Mucosa of stomach (tissue), 1 donor: ENCODE measurements around the gene LYPD6.
"Not testable (repeated sequence)": the region's sequence is repeated elsewhere in the genome, so short reads cannot be mapped to it uniquely, and the experiment has no call there.

Experiments used
- H3K27me3 ChIP-seq: one replicate; pipeline ENCODE4 v1.7.0; 2013; ENCODE audit warnings: mild to moderate bottlenecking, low read length; ENCODE audit not compliant: control insufficient read depth, insufficient read depth
- H3K36me3 ChIP-seq: one replicate; pipeline ENCODE4 v1.7.0; 2013; ENCODE audit warnings: low read length; ENCODE audit not compliant: control insufficient read depth, insufficient read depth
- H3K4me1 ChIP-seq: one replicate; pipeline ENCODE4 v1.7.0; 2013; ENCODE audit warnings: mild to moderate bottlenecking, low read length; ENCODE audit not compliant: control insufficient read depth, insufficient read depth
- H3K4me3 ChIP-seq: one replicate; pipeline ENCODE4 v1.7.0; 2013; ENCODE audit warnings: low read length
- H3K9ac ChIP-seq: one replicate; pipeline ENCODE4 v1.7.0; 2013; ENCODE audit warnings: mild to moderate bottlenecking, low read length, moderate library complexity
- H3K9me3 ChIP-seq: one replicate; pipeline ENCODE4 v1.7.0; 2013; ENCODE audit warnings: mild to moderate bottlenecking, low read length, moderate library complexity; ENCODE audit not compliant: control insufficient read depth
- donor health status: Pancreatic carcinoma.

The LYPD6 gene

DNA sequence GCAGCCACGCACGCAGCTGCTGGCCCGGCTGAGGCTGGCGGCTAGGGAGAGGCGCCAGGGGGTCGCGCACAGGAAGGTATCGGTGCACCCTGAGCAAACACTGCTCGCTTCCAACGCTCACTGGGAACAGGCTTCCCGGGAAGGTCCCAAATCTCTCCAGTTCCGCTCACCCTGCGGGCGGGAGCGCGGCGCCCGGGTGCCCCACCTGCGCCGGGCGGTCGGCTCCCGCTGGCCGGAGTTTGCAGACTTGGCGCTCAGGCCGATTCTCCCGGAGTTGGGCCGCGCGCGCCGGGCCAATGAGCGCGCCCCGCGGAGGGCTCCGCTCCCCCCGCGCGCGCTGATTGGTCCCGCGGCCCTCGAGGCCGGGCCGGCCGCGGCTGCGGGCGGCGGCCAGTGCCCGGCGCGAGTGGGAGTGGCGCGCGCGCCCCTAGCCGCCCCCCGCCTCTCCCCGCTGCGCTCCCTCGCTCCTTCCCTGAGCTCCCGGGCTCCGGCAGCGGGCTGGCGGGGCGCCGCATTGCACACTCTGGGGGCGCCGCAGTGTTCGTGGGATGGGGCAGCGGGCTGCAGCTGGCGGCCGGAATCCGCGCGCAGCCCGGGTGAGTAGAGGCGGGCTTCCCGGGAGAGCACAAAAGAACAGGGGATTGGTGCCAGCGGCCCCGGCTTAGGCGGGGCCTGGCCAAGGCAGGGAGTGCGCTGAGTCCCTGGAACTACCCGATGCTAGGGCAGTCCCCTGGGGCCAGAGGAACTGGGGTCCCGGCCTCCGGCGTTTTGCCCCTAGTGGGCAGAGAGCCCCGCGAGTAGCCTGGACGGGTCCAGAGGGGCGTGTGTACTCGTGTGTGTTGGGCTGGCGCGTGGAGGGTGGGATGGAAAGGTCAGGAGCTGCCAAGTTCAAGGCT lies at the start of gene LYPD6:
Gene LYPD6 (plus strand): TSS at position 461 of the 896 bp plus-strand sequence. CDS start 107,122 bp downstream, outside the sequence.
- no peaks in the 10 kb centered on the region for H3K9me3 ChIP-seq
- H3K27me3 ChIP-seq = peaks cover 15% of the 10 kb centered on the region
- no peaks in the 10 kb centered on the region for H3K36me3 ChIP-seq
- H3K4me3 ChIP-seq = peak within 1 kb of the TSS; percentile 87
- H3K4me1 ChIP-seq = peaks cover 17% of the 10 kb centered on the region
- peak within 1 kb of the TSS; percentile 75 for H3K9ac ChIP-seq

DNA sequence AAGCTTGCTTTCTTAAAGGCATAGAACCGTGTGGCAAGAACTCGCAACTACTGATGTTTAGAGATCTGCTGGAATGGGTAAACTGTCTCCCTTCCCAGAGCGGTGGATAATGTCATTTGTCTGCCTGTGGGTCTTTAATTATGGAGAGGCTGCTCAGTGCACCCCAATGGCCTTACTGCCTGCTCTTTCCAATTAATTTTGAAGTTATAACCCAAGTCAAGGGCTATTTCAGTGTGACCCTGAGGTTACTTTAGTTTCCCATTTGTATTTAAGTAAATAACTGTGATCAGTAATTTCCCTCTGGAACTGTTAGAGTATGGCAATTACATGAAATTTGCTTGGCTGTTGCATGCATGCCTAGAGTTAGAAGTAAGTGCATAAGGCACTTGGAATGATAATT lies 48.9 kb upstream of the LYPD6 start:
- H3K9me3 ChIP-seq = no peaks in the 10 kb centered on the region
- no peaks in the 10 kb centered on the region for H3K27me3 ChIP-seq
- H3K4me1 ChIP-seq = peaks cover 16% of the 10 kb centered on the region
- H3K36me3 ChIP-seq = no peaks in the 10 kb centered on the region
- H3K9ac ChIP-seq = no peak overlapping the region
- H3K4me3 ChIP-seq = no peak overlapping the region

GRCh38 chr2:149290662-149291061 lies 39.7 kb upstream of the LYPD6 start:
- no peaks in the 10 kb centered on the region for H3K9me3 ChIP-seq
- H3K36me3 ChIP-seq = no peaks in the 10 kb centered on the region
- no peaks in the 10 kb centered on the region for H3K27me3 ChIP-seq
- H3K4me3 ChIP-seq = no peak overlapping the region
- no peaks in the 10 kb centered on the region for H3K4me1 ChIP-seq
- no peak overlapping the region for H3K9ac ChIP-seq

GRCh38 chr2:149291881-149292280 lies 38.5 kb upstream of the LYPD6 start:
- Histone ChIP-seq H3K4me1 (no peaks in the 10 kb centered on the region), H3K9ac (no peak overlapping the region), H3K9me3 (no peaks in the 10 kb centered on the region), H3K4me3 (no peak overlapping the region), H3K27me3 (no peaks in the 10 kb centered on the region), H3K36me3 (no peaks in the 10 kb centered on the region)

- Histone ChIP-seq H3K9ac (no peak overlapping the region), H3K4me3 (no peak overlapping the region), H3K9me3 (no peaks in the 10 kb centered on the region), H3K27me3 (no peaks in the 10 kb centered on the region), H3K36me3 (no peaks in the 10 kb centered on the region), H3K4me1 (no peaks in the 10 kb centered on the region)
Observed at GRCh38 chr2:149296031-149296430, 34.4 kb upstream of the LYPD6 start.

DNA sequence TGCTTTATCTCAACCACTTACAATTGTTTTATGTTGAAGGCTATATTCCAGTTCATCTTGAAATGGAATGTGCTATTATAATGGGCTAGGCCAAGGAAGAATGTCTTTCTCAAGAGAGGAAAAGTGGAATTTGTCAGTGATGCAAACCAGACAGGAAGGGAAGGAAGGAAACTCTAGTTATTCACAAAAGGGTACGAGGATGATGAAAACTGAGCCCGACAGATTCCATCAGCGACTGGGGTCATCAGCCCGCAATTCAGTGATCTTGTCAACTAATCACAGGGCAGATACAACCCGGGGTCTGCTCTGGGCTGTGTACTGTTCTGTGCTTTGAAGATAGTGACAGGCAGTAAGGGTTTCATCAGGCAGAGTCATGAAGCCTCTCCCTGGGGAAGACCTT lies 23.4 kb upstream of the LYPD6 start:
- no peaks in the 10 kb centered on the region for H3K36me3 ChIP-seq
- H3K27me3 ChIP-seq = no peaks in the 10 kb centered on the region
- no peak overlapping the region for H3K9ac ChIP-seq

DNA sequence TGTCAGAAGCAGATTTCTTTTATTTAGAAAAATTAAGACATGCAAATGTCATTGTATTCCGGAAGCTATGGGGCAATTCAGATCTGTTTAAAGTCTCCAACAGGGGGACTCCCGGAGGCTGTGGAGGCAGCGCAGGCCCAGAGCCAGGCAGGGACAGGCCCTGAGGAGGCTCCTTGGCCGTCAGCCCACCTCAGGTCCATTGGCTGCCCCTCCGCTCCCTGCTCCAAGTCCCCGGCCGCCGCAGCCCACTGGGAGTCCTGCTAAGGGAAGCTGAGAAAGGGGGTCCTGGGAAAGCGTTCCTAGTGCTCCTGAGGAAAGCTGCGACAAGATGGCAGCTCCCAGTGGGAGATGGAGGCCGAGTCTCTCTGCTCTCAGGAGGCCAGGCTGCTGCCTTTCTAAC lies 20.0 kb upstream of the LYPD6 start:
- no peak overlapping the region for H3K9ac ChIP-seq
- H3K4me1 ChIP-seq = no peaks in the 10 kb centered on the region

More for the DNA sequence above, 23.4 kb upstream of the LYPD6 start:
- Histone ChIP-seq H3K9me3 (no peaks in the 10 kb centered on the region), H3K4me1 (no peaks in the 10 kb centered on the region), H3K4me3 (no peak overlapping the region)

DNA sequence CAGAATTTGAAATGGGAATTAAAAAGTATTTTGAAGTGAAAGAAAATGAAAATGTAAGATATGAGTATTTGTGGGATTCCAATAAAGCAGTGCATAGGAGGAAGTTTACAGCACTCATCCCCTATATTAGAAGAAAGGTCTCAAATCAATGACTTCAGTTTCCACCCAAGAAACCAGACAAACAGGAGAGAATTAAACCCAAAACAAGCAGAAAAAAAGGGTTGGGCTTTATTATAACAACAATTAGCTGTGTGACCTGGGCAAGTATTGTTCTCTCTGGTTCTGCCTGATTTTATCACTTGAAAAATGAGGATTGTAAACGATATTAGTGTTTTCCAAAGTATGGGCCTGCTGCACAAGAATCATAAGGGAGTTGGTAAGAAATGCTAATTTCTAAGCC lies 18.3 kb upstream of the LYPD6 start:
- H3K4me1 ChIP-seq = no peaks in the 10 kb centered on the region
- H3K9me3 ChIP-seq = no peaks in the 10 kb centered on the region
- H3K36me3 ChIP-seq = no peaks in the 10 kb centered on the region
- H3K9ac ChIP-seq = no peak overlapping the region
- no peak overlapping the region for H3K4me3 ChIP-seq
- H3K27me3 ChIP-seq = no peaks in the 10 kb centered on the region

More for the DNA sequence above, 20.0 kb upstream of the LYPD6 start:
- H3K9me3 ChIP-seq = no peaks in the 10 kb centered on the region
- H3K36me3 ChIP-seq = no peaks in the 10 kb centered on the region
- no peak overlapping the region for H3K4me3 ChIP-seq
- no peaks in the 10 kb centered on the region for H3K27me3 ChIP-seq

DNA sequence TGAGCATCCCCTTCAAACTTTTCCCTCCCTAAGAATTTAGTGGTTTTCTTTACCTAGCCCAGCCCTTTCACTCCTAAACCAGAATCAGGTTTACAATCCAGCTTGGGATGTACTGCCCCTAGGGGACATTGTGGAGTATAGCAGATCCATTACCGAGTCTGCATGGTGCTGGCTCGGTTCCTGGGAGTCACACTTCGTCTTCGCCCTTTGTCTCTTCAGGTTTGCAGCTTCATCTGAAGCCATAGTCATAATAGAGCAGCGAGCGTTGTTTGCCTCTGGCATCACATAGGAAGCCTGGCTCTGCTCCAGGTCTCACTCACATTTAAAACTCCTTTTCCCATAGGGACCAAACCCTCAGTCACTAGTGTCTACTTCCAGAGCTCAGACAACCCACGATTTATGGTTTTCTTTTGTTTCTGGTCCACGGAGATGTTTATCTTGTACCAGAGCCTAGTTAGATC lies 16.8 kb upstream of the LYPD6 start:
- H3K4me1 ChIP-seq = no peaks in the 10 kb centered on the region
- no peak overlapping the region for H3K9ac ChIP-seq
- H3K27me3 ChIP-seq = no peaks in the 10 kb centered on the region
- no peaks in the 10 kb centered on the region for H3K36me3 ChIP-seq
- H3K9me3 ChIP-seq = no peaks in the 10 kb centered on the region
- H3K4me3 ChIP-seq = no peak overlapping the region

DNA sequence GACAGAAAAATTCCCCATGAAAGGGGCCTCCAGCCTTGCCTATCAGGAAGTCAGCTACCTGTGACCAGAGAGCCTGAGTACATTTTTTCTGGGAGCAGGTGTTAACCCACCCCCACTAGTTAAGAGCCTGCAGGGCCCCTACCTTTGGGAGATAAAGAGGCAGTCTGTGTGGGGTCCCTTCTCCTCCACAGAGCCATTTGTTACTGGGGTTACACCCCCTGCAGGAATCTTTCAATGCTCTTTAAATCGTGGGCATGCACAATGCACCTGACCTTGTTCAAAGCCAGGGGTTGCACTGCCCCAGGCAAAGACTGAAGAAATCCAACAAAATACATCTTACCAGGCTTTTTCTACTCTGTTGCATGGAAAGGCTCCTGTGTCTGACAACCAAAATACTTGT lies 15.7 kb upstream of the LYPD6 start:
- Histone ChIP-seq H3K9me3 (no peaks in the 10 kb centered on the region), H3K9ac (no peak overlapping the region), H3K4me3 (no peak overlapping the region), H3K27me3 (no peaks in the 10 kb centered on the region), H3K4me1 (no peaks in the 10 kb centered on the region), H3K36me3 (no peaks in the 10 kb centered on the region)

- Histone ChIP-seq H3K9me3 (no peaks in the 10 kb centered on the region), H3K9ac (no peak overlapping the region), H3K27me3 (no peaks in the 10 kb centered on the region)
Observed at GRCh38 chr2:149315461-149315860, 14.9 kb upstream of the LYPD6 start.

DNA sequence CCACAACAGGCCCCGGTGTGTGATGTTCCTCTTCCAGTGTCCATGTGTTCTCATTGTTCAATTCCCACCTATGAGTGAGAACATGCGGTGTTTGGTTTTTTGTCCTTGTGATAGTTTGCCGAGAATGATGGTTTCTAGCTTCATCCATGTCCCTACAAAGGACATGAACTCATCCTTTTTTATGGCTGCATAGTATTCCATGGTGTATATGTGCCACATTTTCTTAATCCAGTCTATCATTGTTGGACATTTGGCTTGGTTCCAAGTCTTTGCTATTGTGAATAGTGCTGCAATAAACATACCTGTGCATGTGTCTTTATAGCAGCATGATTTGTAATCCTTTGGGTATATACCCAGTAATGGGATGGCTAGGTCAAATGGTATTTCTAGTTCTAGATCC lies 11.8 kb upstream of the LYPD6 start:
- H3K4me1 ChIP-seq, H3K27me3 ChIP-seq, H3K9me3 ChIP-seq, H3K36me3 ChIP-seq, H3K9ac ChIP-seq, H3K4me3 ChIP-seq: not testable (repeated sequence)

More at GRCh38 chr2:149315461-149315860, 14.9 kb upstream of the LYPD6 start:
- H3K4me3 ChIP-seq = no peak overlapping the region
- no peaks in the 10 kb centered on the region for H3K36me3 ChIP-seq
- H3K4me1 ChIP-seq = no peaks in the 10 kb centered on the region
